ENCODE results near the gene TXNDC2.

Gene TXNDC2

DNA sequence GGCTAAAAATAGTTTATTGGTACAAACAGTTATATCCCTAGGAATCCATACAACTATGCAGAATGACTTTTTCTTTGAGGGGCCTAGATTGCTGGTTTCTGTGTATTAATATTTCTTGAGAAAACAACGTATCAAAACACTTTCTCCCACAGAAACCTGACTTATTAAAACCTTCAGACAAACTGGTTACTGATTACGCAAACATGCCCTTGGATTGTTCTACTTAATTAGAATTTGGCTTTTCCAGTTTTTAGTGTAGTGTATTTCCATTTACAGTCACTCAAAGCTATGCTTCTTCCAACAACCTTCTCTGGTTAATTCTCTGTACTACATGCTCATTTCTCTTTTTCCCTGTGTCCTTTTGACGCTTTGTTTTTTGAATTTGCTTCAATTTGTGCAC is 48.1 kb downstream of the TXNDC2 start:
- no peak for DNase-seq (ENCODE audit: low read depth)

DNA sequence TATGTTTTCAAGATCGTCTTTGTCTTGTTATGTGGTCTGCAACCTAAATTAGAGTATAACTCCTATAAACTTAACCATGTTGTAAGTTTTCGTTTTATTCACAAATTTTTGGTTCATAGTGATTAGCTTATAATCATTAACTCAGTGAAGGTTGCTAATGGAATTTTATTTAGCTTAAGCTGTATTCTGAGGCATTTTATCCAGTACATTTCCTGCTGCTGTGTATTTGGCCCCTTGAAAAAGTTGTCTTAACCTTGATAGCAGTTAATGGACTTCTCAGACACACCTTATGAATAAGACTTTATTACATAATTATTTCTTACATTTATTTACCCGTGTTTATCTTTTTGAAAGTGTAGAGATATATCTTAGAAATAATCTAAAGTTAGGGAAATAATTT is 48.5 kb downstream of the TXNDC2 start:
- no peak for DNase-seq (ENCODE audit: low read depth)
